ENCODE measurements around the gene RPUSD4. TPM values are rescaled to one million over a fixed set of nuclear protein-coding genes. Genes with fewer than 3 reads are reported as not detected.

Gene RPUSD4
- total RNA-seq, 1 donor from 2014 or later, result 40.7 TPM

Other genes starting within 250 kb of the RPUSD4 start
- gene CDON, start 148.8 kb downstream of the RPUSD4 start, total RNA-seq, result 12.3 TPM
- 22.2 TPM for gene FAM118B, start 132 bp upstream of the RPUSD4 start, total RNA-seq
- 57.4 TPM for gene SRPRA, start 57.2 kb upstream of the RPUSD4 start, total RNA-seq
- 30.3 TPM for gene FOXRED1, start 57.5 kb upstream of the RPUSD4 start, total RNA-seq
- gene TIRAP, start 71.4 kb upstream of the RPUSD4 start, total RNA-seq, result 7.2 TPM
- 10.7 TPM for gene DCPS, start 92.4 kb upstream of the RPUSD4 start, total RNA-seq
- 36.5 TPM for gene ST3GAL4, start 144.0 kb upstream of the RPUSD4 start, total RNA-seq

All from Right ventricle myocardium superior (tissue), 1 donor.